GM18520 (cell line): ENCODE results near the gene TCERG1L.

ENCODE experiments used
- ATAC-seq: cut with Tn5 transposase; IDR thresholded peaks from one replicate; pipeline ENCODE4 v1.9.1; 2021; ENCODE audit not compliant: unreplicated experiment

Gene TCERG1L

GRCh38 chr10:131231323-131231964 is 80.1 kb downstream of the TCERG1L start:
- ATAC-seq, result no peak

GRCh38 chr10:131230641-131231322 is 80.7 kb downstream of the TCERG1L start:
- ATAC-seq, result no peak

- no peak for ATAC-seq
These were observed 81.4 kb downstream of the TCERG1L start for GRCh38 chr10:131230166-131230565.

GRCh38 chr10:131227163-131227740 is 84.3 kb downstream of the TCERG1L start:
- no peak for ATAC-seq

- no peak for ATAC-seq
These were observed 84.9 kb downstream of the TCERG1L start for GRCh38 chr10:131226446-131227162.

- no peak for ATAC-seq
These were observed 87.4 kb downstream of the TCERG1L start for GRCh38 chr10:131224106-131224505.

GRCh38 chr10:131223422-131223821 is 88.1 kb downstream of the TCERG1L start:
- no peak for ATAC-seq

- ATAC-seq, result no peak
These were observed 88.5 kb downstream of the TCERG1L start for GRCh38 chr10:131222986-131223385.

GRCh38 chr10:131221632-131222277 is 89.8 kb downstream of the TCERG1L start:
- ATAC-seq, result no peak

- no peak for ATAC-seq
These were observed 90.8 kb downstream of the TCERG1L start for GRCh38 chr10:131220601-131221171.

- no peak for ATAC-seq
These were observed 91.5 kb downstream of the TCERG1L start for GRCh38 chr10:131219955-131220489.

GRCh38 chr10:131219584-131219886 is 92.0 kb downstream of the TCERG1L start:
- ATAC-seq, result no peak

GRCh38 chr10:131218811-131219583 is 92.5 kb downstream of the TCERG1L start:
- ATAC-seq, result no peak

GRCh38 chr10:131216681-131217230 is 94.8 kb downstream of the TCERG1L start:
- ATAC-seq, result no peak

- ATAC-seq, result no peak
These were observed 95.7 kb downstream of the TCERG1L start for GRCh38 chr10:131215776-131216175.

GRCh38 chr10:131214521-131215244 is 96.8 kb downstream of the TCERG1L start:
- no peak for ATAC-seq

GRCh38 chr10:131213741-131214505 is 97.6 kb downstream of the TCERG1L start:
- ATAC-seq, result no peak

- ATAC-seq, result no peak
These were observed 98.7 kb downstream of the TCERG1L start for GRCh38 chr10:131212763-131213325.
